GM18867 (cell line): ENCODE results near the gene FHL1.
"Not testable (repeated sequence)": the region's sequence is repeated elsewhere in the genome, so short reads cannot be mapped to it uniquely, and the experiment has no call there.

Experiments used
- ATAC-seq: cut with Tn5 transposase; IDR thresholded peaks from one replicate; pipeline ENCODE4 v1.9.1; 2021; ENCODE audit warnings: mild to moderate bottlenecking, moderate library complexity; ENCODE audit not compliant: unreplicated experiment

The FHL1 gene

DNA sequence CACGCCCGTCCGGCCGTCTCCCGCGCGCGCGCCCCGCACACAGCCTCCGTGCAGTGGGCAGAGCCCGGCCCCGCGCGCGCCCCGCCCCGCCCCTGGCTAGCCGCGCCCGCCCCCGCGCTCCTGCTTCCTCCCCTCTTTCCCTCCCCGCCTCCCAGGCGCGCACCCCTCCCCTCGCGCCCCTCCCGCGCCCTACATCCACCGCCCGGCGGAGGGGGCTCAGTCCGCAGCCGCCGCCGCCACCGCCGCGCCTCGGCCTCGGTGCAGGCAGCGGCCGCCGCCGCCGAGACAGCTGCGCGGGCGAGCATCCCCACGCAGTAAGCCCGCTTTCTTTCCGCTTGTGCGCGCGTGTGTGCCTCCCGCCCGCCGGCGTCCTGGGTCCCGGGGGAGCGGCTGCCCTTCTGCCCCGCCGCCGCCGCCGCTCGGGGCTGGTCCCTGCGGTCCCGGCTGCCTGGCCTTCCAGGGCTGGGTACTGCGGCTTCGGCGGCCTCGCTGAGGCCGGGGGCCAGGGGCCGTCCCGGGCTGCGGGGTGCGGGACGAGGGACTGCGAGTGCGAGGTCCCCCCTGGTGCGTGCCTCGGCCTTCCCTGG, at the start of gene FHL1:
TSS of gene FHL1 (plus strand) at position 219 of the 587 bp plus-strand sequence.
- ATAC-seq = peak; percentile 63

DNA sequence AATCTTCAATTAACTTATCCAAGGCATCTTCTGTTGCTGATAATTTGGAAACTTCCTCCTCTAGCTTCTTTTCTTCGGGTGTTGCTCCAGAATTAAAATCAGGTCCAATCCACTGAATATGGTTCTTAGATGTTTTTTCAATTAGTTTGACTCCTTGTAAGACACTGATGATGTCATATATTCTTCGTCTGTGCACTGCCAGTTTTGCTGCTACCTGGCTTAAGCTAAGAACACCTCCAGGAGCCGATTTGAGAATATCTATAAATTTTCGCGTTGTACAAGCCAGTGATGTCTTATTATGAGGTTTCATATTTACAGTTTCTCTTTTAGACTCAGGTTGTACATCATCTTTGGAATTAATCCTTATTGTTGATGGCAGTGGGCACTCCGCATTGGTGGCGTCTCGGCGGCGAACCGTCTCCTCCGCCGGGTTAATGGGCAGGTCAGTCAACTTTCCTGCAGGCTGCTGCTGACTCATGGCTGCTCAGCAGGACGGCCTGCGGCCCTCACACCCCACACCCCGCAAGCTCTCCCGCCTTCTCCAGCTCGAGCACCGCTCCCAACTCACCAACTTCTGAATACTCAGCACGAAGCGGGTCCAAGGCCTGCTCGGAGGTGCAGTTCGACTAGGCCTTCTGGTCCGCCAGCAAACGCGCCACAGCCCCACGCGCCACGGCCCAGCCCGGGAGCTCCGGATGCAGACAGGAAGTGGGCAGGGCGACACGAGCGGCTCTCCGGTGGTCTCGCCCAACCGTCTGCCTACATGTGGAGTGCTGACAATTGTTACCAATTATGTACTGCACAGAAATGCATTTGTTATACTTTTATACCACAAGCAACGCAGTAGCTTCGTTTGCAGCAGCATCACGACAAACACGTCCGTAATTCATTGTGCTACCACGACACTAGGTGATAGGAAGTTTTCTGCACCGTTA, 49.2 kb upstream of the FHL1 start:
- ATAC-seq = no peak

DNA sequence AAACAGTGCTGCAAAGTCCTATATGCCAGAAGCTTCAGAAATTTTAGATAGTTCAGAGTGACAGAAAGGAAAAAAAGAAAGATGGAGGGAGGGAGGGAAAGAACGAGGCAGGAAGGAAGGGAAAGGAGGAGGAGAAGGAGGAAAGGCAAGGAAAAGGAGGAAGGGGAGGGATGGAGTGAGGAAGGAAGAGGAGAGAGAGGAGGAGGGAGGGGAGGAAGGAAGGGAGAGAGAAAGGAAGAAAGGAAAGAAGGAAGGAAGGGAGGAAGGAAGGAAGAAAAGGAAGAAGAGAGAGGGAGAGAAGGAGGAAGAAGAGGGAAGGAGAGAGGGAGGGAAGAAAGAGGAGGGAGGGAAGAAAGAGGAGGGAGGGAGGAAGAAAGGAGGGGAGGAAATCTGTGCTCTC, 42.4 kb upstream of the FHL1 start:
- ATAC-seq = no peak

DNA sequence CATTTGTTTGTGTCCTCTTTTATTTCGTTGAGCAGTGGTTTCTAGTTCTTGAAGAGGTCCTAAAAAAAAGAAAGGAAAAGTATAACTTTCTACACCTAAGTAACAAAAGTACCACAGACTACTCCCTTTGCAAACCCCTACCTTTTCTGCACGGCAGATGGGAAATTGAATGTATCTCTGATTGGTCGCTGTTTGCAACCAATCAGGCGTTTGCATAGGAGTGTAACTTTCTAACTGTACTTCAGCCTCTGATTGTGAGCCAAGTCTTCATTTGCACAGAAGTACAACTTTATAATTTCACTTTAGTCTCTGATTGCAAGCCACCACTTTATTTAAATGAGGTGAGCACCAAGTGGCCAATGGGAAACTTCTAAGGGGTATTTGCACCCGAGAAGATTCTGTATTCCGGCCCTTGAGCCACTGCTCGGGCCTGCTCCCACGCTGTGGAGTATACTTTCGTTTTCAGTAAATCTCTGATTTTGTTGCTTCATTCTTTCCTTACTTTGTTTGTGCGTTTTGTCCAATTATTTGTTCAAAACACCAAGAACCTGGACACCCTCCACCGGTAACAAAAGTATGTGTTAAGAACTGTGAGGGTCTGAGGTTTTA, 40.3 kb upstream of the FHL1 start:
- ATAC-seq = no peak

DNA sequence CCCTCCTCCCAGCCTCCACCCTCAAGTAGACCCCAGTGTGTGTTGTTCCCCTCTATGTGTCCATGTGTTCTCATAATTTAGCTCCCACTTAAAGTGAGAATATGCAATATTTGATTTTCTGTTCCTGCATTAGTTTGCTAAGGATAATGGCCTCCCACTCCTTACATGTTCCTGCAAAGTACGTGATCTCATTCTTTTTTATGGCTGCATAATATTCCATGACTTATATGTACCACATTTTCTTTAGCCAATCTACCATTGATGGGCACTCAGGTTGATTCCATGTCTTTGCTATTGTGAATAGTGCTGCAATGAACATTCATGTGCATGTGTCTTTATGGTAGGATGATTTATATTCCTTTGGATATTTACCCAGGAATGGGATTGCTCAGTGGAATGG, 38.4 kb upstream of the FHL1 start:
- not testable (repeated sequence) for ATAC-seq

DNA sequence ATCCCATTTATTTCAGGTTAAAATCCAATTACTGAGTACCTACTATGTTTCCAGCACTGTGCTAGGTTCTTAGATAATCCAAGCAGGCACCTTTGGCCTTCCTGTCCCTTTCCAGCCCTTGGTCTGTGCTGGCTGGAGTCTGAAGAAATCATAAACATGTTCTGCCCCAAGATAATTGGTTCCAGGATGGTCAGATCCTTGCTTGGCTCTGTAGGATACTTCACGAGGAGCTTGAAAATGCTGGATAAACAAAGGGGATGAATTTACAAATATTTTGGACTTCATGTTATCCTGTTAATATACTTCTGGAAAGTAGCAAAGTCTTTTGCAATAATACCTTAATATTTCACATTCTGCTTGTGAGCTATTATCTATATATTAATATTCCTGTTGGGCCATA, 35.0 kb upstream of the FHL1 start:
- ATAC-seq = no peak

DNA sequence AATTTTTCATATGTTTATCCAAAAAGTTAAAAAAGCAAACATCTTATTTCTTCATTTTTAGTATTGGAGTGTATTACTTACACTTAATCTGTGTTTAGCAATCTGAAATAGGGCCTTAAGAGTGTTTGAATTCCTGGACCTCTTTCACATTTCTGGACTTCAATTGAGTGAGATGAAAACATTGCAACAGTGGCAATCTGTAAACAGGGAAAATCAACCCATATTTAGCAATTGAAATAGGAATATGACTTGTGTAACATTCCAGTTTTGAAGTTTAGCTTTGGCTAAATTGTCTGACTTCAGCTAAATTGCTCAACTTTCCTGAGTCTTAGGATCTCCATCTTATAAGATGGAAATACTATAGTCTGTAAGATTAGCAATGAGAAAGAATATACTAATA, 34.6 kb upstream of the FHL1 start:
- ATAC-seq = no peak

DNA sequence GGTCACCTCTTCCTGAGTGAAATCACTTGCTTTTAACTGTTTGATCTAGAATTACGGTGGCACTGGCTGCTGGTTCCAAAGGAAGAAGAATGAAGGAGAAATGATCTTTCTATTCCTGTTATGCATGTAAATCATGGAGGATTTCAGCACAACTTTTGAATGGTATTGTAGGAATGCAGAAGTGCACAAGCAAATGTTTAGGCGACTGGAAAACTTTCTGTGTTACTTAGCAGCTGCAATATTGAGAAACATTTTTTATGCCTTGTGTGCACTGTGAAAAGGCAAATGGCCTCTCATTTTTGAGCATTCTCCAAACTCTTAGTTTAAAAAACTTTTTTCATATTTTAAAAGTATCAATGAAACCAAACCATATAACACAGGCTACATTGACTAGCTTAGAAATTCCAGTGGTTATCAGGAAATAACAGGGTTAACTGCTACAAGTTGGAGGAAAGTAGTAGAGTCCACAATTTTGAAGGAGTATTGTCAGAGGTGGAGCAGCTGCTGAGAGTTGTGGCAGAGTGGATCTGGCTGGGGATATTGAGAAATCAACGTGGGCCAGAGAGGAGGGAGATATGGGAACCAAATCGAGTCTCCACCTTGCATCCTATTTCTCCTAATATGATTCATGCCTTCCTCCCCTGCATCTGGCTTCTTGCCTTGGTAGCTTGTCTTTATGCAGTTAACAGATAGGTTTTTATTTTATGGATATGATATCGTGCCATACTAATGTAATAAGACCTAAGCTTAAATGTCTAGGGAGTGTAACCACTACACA, 32.0 kb upstream of the FHL1 start:
- no peak for ATAC-seq

DNA sequence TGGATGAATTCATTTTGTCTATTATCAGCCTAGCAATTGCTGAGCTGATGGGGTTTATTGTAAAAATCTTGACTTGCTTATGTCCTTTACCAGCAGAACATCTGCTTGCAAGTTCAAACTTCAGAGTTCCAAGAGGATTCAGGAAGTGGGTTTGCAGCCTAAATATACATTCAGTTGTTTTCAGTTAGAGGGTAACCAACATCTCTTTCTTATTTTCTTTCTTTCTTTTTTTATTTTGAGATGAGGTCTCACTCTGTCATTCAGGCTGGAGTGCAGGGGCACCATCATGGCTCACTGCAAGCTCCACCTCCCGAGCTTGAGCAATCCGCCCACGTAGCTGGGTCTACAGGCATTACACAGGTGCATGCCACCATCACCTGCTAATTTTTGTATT, 31.4 kb upstream of the FHL1 start:
- ATAC-seq = no peak

DNA sequence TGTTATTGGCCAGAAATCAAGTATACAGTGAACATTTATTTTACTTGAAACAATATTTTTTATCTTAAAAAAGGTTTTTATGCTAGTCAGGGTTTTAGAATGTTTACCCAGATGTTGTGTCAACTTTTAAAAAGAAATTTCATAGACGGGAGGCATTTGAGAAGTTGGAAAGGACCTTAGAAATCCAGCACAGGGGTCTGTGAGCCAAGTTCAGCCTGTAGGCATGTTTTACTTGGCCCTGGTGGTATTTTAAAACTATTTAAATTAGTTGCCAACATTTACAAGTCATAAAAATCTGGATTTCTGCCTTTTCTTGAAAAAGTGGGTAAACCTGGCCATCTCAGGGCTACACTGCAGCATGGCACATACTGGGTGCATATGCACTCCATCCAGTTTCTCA, 25.5 kb upstream of the FHL1 start:
- no peak for ATAC-seq

DNA sequence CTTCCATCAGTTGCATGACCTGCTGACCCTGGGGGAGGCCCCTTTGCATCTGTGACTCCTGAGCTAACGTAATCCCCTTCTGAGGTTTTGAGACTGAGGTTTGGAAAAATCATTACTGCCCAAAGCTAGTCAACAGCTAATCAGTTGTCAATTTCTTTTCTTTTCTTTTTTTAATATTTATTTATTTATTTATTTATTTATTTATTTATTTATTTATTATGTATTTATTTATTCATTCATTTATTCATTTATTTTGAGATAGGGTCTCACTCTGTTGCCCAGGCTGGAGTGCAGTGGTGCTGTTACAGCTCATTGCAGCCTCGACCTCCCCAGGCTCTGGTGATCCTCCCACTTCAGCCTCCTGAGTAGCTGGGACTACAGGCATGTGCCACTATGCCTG, 25.1 kb upstream of the FHL1 start:
- ATAC-seq = no peak

DNA sequence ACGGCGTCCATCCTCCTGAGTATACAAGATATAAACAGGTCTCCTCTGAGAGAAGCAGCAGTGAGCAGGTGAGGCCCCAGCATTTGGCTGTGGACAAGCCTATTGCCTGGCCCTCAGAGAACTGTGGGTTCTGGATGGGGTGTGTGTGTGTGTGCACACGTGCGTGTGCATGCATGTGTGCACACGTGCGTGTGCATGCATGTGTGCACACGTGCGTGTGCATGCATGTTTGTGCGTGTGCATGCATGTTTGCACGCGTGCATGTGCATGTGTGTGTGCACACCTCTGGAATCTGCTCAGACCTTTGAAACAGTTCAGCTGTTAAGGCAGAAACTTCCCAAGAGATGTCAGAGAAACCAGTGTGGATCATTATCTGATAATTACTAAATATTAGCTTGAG, 22.2 kb upstream of the FHL1 start:
- ATAC-seq = no peak

DNA sequence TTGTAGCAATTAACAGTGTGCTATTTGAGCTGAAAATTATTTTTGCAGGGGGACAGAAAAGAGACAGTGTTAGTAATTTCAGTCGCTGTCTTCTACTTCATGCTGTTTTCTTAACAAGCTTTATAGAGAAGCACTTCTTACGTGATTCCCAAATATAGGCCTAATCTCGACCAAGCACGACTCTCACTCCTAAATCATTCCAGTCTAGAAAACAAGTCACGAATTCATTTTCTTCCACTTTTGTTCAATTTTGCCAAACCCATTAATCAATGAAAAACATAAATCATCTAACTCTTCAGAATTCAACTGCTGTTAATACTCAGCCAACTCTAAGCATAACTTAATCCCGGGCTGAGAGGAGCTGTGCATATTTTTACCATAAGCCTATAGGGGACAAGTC, 21.0 kb upstream of the FHL1 start:
- no peak for ATAC-seq

DNA sequence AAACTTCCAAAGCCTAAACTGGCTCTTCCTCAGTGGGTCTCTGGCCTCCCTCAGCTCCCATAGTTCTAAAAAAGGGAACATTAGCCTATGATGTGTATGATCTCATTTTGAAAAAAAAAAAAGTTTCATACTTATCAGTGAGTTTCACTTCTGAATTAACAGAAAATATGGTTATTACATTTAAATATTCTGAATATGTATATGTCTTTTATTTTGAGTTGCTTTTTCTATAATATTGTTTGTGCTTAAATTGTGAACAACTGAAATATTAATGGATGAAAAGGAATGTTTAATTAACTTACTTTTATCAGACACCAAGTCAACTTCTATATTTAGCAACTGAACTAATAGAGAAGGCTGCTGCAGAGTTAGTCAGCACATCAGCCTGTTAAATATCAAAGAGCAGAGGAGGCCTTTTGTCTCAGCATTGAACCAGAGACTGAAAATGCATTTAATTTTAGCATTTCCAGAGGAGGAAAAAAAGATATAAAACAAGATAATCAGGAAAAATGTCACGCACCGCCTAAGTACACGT, 20.4 kb upstream of the FHL1 start:
- ATAC-seq = no peak

DNA sequence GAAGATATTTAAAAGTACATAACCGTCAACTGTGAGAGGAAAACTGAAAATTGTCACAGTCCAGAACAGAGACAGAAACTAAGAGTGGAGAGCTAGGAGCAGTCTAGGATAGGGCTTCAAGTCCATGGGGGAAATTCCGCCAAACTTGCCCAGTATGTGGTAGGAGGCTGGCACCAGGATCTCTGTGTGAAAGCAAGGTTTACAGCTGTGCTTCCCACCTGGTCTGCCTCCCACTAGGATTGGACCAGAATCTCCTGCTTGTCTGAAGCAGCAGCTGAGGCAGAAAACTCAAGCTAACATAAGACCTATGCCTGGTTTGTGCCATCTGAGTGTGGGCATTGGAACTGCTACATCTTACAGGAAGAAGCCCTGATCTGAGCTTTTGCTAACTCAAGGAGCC, 18.6 kb upstream of the FHL1 start:
- no peak for ATAC-seq

DNA sequence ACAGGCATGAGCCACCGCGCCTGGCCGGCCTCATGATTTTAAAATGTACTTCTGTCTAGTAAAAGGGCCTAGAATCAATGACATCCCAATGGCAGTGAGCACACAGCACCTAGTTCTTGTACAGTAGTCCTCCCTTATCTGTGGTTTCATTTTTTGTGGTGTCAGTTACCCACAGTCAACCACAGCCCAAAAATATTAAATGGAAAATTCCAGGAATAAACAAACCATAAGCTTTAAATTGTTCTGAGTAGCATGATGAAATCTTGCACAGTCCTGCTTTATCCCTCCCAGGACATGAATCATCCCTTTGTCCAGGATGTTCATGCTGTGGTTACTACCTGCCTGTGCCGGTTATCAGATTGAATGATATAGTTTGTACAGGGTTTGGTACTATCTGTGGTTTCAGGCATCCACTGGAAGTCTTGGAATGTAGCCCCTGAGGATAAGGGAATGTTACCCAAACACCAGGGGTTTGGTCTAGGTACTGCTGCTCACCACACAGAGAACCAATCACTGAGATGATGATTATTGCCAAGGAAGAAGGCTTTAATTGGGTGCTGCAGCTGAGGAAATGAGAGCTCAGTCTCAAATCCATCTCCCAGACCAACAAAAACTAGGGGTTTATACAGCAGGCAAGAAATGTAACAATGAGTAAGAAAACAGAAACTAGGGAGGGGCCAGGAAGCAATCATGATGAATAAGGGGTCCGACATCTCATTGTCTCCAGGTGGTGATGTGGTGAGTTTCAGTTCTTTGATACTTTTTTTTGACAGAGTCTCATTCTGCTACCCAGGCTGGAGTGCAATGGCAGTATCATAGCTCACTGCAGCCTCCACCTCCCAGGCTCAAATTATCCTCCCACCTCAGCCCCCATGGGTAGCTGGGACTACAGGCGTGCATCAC, 16.2 kb upstream of the FHL1 start:
- ATAC-seq = no peak

DNA sequence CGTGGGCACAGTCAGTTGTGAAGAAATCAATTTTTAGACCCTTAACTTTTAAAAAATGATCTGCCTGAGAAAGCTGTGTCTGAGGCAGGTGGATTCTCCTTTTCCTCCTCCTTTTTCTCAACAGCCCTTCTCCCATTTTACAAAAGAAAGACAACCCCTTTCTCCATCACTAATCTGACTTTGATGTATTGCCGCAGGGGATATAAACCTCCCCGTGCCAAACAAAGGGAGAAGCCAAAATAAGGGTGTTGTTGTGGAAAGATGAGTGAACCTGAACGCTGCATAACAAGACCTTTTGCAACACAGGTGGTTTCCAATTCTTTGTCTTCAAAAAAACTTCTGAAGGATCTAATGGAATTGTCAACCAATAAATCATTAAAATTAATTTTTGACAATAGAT, 8.4 kb upstream of the FHL1 start:
- no peak for ATAC-seq

DNA sequence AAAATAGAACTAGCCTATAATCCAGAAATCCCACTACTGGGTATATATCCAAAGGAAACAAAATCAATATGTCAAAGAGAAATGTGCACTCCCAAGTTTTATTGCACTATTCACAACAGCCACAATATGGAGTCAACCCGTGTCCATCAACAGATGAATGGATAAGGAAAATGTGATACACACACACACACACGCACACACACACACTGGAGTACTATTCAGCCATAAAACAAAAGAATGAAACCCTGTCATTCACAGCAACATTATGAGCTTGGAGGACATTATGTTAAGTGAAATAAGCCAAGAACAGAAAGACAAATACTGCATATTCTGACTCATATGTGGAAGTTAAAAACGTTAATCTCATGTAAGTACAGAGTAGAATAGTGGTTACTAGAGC, 5.8 kb upstream of the FHL1 start:
- ATAC-seq = no peak

DNA sequence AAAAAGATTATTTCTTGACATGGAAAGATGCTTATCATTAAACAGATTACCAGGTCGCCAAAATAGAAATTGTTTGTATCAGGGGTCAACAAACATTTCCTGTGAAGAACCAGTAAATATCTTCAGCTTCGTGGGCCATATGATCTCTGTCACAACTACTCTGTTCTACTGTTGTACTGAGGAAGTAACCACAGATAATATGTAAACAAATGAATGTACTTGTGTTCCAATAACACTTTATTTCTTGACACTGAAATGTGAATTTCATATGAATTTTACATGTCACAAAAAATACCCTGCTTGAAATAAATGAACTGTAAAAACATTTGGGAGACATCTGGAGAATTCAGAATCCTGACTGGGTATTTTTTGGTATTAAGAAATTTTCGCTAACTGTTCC, 4.7 kb upstream of the FHL1 start:
- no peak for ATAC-seq

DNA sequence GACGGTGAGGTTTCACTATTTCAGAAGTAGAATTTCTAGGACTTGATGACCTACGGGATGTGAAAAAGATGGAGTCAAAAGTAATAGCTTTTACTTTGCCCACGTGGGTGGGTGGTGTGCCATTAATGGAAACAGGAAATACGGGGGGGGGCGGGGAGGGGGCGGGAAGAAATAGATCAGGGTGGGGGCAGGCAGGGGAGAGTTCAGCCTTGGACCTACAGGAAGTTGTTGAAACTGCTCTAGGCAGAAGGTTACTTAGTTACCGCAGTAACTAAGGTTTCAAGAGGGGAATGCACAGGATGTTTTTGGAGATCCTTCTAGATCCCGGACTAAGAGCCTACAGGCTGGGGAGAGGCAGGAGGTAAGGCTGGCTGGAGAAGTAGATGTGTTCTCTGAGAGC, 3.6 kb upstream of the FHL1 start:
- no peak for ATAC-seq
